H9 (cell line): ENCODE measurements around the gene R3HDM4. TPM values are rescaled to one million over a fixed set of nuclear protein-coding genes. Genes with fewer than 3 reads are reported as not detected.

ENCODE experiments used
- DNase-seq: peaks from one replicate; pipeline ENCODE4 v3.0.0-alpha.2; 2017
- H2AFZ ChIP-seq: one replicate; pipeline ENCODE4 v1.6.1; 2013; ENCODE audit warnings: mild to moderate bottlenecking, low read length, control low read depth, moderate library complexity
- H2AK5ac ChIP-seq: 2 replicates; pipeline ENCODE4 v1.6.1; 2013; ENCODE audit warnings: low read length, control low read depth, mixed read lengths; ENCODE audit not compliant: insufficient read length
- H2BK120ac ChIP-seq: one replicate; pipeline ENCODE4 v1.6.1; 2013; ENCODE audit warnings: low read depth, mild to moderate bottlenecking, low read length, control low read depth, inconsistent platforms; ENCODE audit not compliant: poor library complexity, severe bottlenecking
- H2BK12ac ChIP-seq: 2 replicates; pipeline ENCODE4 v1.6.1; 2013; ENCODE audit warnings: low read length, control low read depth, mixed read lengths, low read depth; ENCODE audit not compliant: insufficient read length
- H2BK15ac ChIP-seq: 2 replicates; pipeline ENCODE4 v1.6.1; 2013; ENCODE audit warnings: low read depth, low read length, control low read depth
- H2BK20ac ChIP-seq: one replicate; pipeline ENCODE4 v1.6.1; 2013; ENCODE audit warnings: low read depth, mild to moderate bottlenecking, low read length, control low read depth, inconsistent platforms; ENCODE audit not compliant: poor library complexity, severe bottlenecking
- H2BK5ac ChIP-seq: 2 replicates; pipeline ENCODE4 v1.6.1; 2013; ENCODE audit warnings: low read length, control low read depth, mixed read lengths; ENCODE audit not compliant: insufficient read length
- H3K14ac ChIP-seq: 2 replicates; pipeline ENCODE4 v1.6.1; 2013; ENCODE audit warnings: low read length, control low read depth; ENCODE audit not compliant: insufficient read depth
- H3K18ac ChIP-seq: 2 replicates; pipeline ENCODE4 v1.6.1; 2013; ENCODE audit warnings: low read depth, mild to moderate bottlenecking, mixed read lengths, low read length, control low read depth; ENCODE audit not compliant: insufficient read length
- H3K23ac ChIP-seq: 2 replicates; pipeline ENCODE4 v1.6.1; 2013; ENCODE audit warnings: low read length, control low read depth, mixed read lengths, low read depth; ENCODE audit not compliant: insufficient read length
- H3K23me2 ChIP-seq: 2 replicates; pipeline ENCODE4 v1.6.1; 2013; ENCODE audit warnings: low read depth, mild to moderate bottlenecking, mixed read lengths, low read length, control low read depth; ENCODE audit not compliant: insufficient read length, poor library complexity, severe bottlenecking
- H3K27ac ChIP-seq: 2 replicates; pipeline ENCODE4 v1.5.1; 2013; ENCODE audit warnings: low read length, control low read depth, mixed read lengths, low read depth; ENCODE audit not compliant: insufficient read length
- H3K27me3 ChIP-seq: 2 replicates; pipeline ENCODE4 v1.6.1; 2013; ENCODE audit warnings: low read length, control low read depth, inconsistent platforms; ENCODE audit not compliant: insufficient read depth
- H3K4ac ChIP-seq: 2 replicates; pipeline ENCODE4 v1.6.1; 2013; ENCODE audit warnings: low read depth, mild to moderate bottlenecking, control low read depth, inconsistent platforms, low read length, moderate library complexity
- H3K4me1 ChIP-seq: 2 replicates; pipeline ENCODE4 v1.6.1; 2013; ENCODE audit warnings: low read length, control low read depth, inconsistent platforms; ENCODE audit not compliant: insufficient read depth
- H3K4me2 ChIP-seq: 2 replicates; pipeline ENCODE4 v1.6.1; 2013; ENCODE audit warnings: low read length, control low read depth, mixed read lengths; ENCODE audit not compliant: insufficient read length, insufficient read depth
- H3K56ac ChIP-seq: 2 replicates; pipeline ENCODE4 v1.6.1; 2013; ENCODE audit warnings: low read depth, mild to moderate bottlenecking, mixed read lengths, low read length, control low read depth; ENCODE audit not compliant: insufficient read length
- H3K79me1 ChIP-seq: 2 replicates; pipeline ENCODE4 v1.6.1; 2013; ENCODE audit warnings: low read depth, mild to moderate bottlenecking, moderate library complexity, low read length, control low read depth, inconsistent platforms; ENCODE audit not compliant: insufficient read depth, poor library complexity, severe bottlenecking
- H3K79me2 ChIP-seq: 2 replicates; pipeline ENCODE4 v1.6.1; 2013; ENCODE audit warnings: low read length, control low read depth, inconsistent platforms; ENCODE audit not compliant: insufficient read depth
- H3K9ac ChIP-seq: 2 replicates; pipeline ENCODE4 v1.6.1; 2013; ENCODE audit warnings: low read length, control low read depth, mixed read lengths; ENCODE audit not compliant: insufficient read length; ENCODE audit errors: extremely low read depth
- H3K9me3 ChIP-seq: one replicate; pipeline ENCODE4 v1.6.1; 2013; ENCODE audit warnings: low read depth, low read length, inconsistent platforms; ENCODE audit not compliant: control insufficient read depth
- H3T11ph ChIP-seq: one replicate; pipeline ENCODE4 v1.6.1; 2013; ENCODE audit warnings: mild to moderate bottlenecking, low read length, control low read depth, inconsistent platforms
- H4K20me1 ChIP-seq: one replicate; pipeline ENCODE4 v1.6.1; 2013; ENCODE audit not compliant: control insufficient read depth, insufficient read length, insufficient read depth
- H4K5ac ChIP-seq: 2 replicates; pipeline ENCODE4 v1.6.1; 2013; ENCODE audit warnings: low read depth, mild to moderate bottlenecking, mixed read lengths, low read length, control low read depth; ENCODE audit not compliant: insufficient read length
- H4K8ac ChIP-seq: replicated peaks from 2 replicates; pipeline ENCODE4 v1.6.1; 2013; ENCODE audit warnings: low read length, control low read depth, mixed read lengths, low read depth; ENCODE audit not compliant: insufficient read length
- H4K91ac ChIP-seq: 2 replicates; pipeline ENCODE4 v1.6.1; 2013; ENCODE audit warnings: low read depth, mild to moderate bottlenecking, moderate library complexity, mixed read lengths, low read length, control low read depth; ENCODE audit not compliant: insufficient read length
- H3K27ac Mint-ChIP-seq, 3 experiments: 2 replicates in 2 of 3; 3 replicates in 1 of 3; pipeline ENCODE4 v1.8.0; 2020 to 2021; ENCODE audit warnings: mixed read lengths in 3 of 3, mild to moderate bottlenecking in 1 of 3, moderate library complexity in 1 of 3
- H3K27me3 Mint-ChIP-seq: 2 replicates; pipeline ENCODE4 v1.8.0; 2021; ENCODE audit warnings: low read depth, mild to moderate bottlenecking, moderate library complexity, mixed read lengths
- H3K36me3 Mint-ChIP-seq, 3 experiments: 2 replicates in 2 of 3; 3 replicates in 1 of 3; pipeline ENCODE4 v1.8.0; 2020 to 2021; ENCODE audit warnings: low read depth in 3 of 3, mixed read lengths in 3 of 3; ENCODE audit not compliant: insufficient read depth in 1 of 3
- H3K4me1 Mint-ChIP-seq, 2 experiments: 2 replicates each; pipeline ENCODE4 v1.8.0; 2020; ENCODE audit warnings: mixed read lengths in 2 of 2
- H3K4me3 Mint-ChIP-seq, 2 experiments: 2 replicates in 1 of 2; 3 replicates in 1 of 2; pipeline ENCODE4 v1.8.0; 2020 to 2021; ENCODE audit warnings: mild to moderate bottlenecking in 2 of 2, mixed read lengths in 2 of 2, moderate library complexity in 1 of 2
- H3K9me3 Mint-ChIP-seq, 2 experiments: 2 replicates in 1 of 2; 3 replicates in 1 of 2; pipeline ENCODE4 v1.8.0; 2020; ENCODE audit warnings: mild to moderate bottlenecking in 2 of 2, mixed read lengths in 2 of 2, moderate library complexity in 1 of 2
- CTCF ChIP-seq: fragments of 200-600 bp; sonication (generic); conservative IDR thresholded peaks from 3 replicates; pipeline ENCODE4 v1.8.0; 2021; ENCODE audit warnings: antibody characterized with exemption, mild to moderate bottlenecking
- WGBS: extraction: QIAGEN DNeasy Blood & Tissue Kit; methylation state at CpG from one replicate; pipeline ENCODE4 v1.1.7; 2013; ENCODE audit warnings: missing lambda C conversion rate, low lambda C conversion rate, mixed read lengths; ENCODE audit not compliant: insufficient read length; ENCODE audit errors: extremely low coverage; 5-methylcytosine and 5-hydroxymethylcytosine counted together
- total RNA-seq: library from RNA; stranded (reverse); gene quantifications from 2 replicates; pipeline ENCODE4 v1.2.1, GENCODE V29; 2021

The R3HDM4 gene
- total RNA-seq, 1 experiment from 2014 or later: 66.4 TPM

- no CpG with 5 or more reads among the region's 11 CpGs for WGBS
- H2AFZ ChIP-seq: no peak overlapping the region
Observed at GRCh38 chr19:896999-897398, 16.0 kb downstream of the R3HDM4 start.

More at GRCh38 chr19:896999-897398, 16.0 kb downstream of the R3HDM4 start:
- no peak for TF ChIP-seq CTCF
- H4K8ac ChIP-seq: no peak overlapping the region
- H3K4me3 Mint-ChIP-seq: no peak overlapping the region
- no peak overlapping the region for H4K91ac ChIP-seq
- H3K4me2 ChIP-seq: no peak overlapping the region
- H3K4me1 ChIP-seq: no peaks in the 10 kb centered on the region; the same call in 1 of the 2 replicates
- no peak overlapping the region for H3K27ac ChIP-seq
- DNase-seq: no peak
- peaks cover 4% of the 10 kb centered on the region; the same call in 1 of the 2 replicates for H3K27me3 Mint-ChIP-seq
- no peaks in the 10 kb centered on the region for H3K27me3 ChIP-seq
- no peak overlapping the region for H3K9ac ChIP-seq
- H2BK120ac ChIP-seq: no peak overlapping the region
- no peak overlapping the region; a peak in 1 of 7 replicates for H3K27ac Mint-ChIP-seq
- no peak overlapping the region for H3K23ac ChIP-seq
- no peak overlapping the region for H2AK5ac ChIP-seq
- no peak overlapping the region for H3K18ac ChIP-seq
- H3K4ac ChIP-seq: no peak overlapping the region
- no peaks in the 10 kb centered on the region; a peak in 1 of 5 replicates for H3K9me3 Mint-ChIP-seq
- no peak overlapping the region for H3K14ac ChIP-seq
- no peak overlapping the region for H2BK20ac ChIP-seq
- H4K5ac ChIP-seq: no peak overlapping the region
- peaks cover 2 to 23% (median 22%) of the 10 kb centered on the region in 3 experiments; a peak in 6 of 7 replicates for H3K36me3 Mint-ChIP-seq
- no peaks in the 10 kb centered on the region for H3K9me3 ChIP-seq
- peaks cover 4% of the 10 kb centered on the region for H3K23me2 ChIP-seq
- no peak overlapping the region for H2BK12ac ChIP-seq
- H3K56ac ChIP-seq: no peak overlapping the region
- no peak overlapping the region for H2BK15ac ChIP-seq
- H3K79me2 ChIP-seq: no peaks in the 10 kb centered on the region; the same call in 1 of the 2 replicates
- no peaks in the 10 kb centered on the region for H3K79me1 ChIP-seq
- H3K4me1 Mint-ChIP-seq: peaks cover 6 to 23% of the 10 kb centered on the region in 2 experiments
- H3T11ph ChIP-seq: no peak overlapping the region
- H2BK5ac ChIP-seq: no peak overlapping the region
- no peaks in the 10 kb centered on the region for H4K20me1 ChIP-seq
